Subcutaneous abdominal adipose tissue (tissue), 5 donors: Measurements from ENCODE around the gene CCDC201.

Experiments used
- H3K27ac ChIP-seq: one replicate; pipeline ENCODE4 v1.7.0; 2013; ENCODE audit warnings: low read depth, mild to moderate bottlenecking, inconsistent platforms, low read length, moderate library complexity
- H3K27me3 ChIP-seq, 5 donors: one replicate each; pipeline ENCODE4 v1.7.0; 2013; ENCODE audit warnings: low read length in 5 of 5, inconsistent platforms in 1 of 5; ENCODE audit not compliant: control insufficient read depth in 5 of 5, insufficient read depth in 4 of 5
- H3K36me3 ChIP-seq, 5 donors: one replicate each; pipeline ENCODE4 v1.7.0; 2013; ENCODE audit warnings: low read length in 5 of 5; ENCODE audit not compliant: control insufficient read depth in 5 of 5, insufficient read depth in 5 of 5
- H3K4me1 ChIP-seq, 5 donors: one replicate each; pipeline ENCODE4 v1.7.0; 2013; ENCODE audit warnings: low read length in 5 of 5, mild to moderate bottlenecking in 3 of 5, moderate library complexity in 1 of 5; ENCODE audit not compliant: control insufficient read depth in 5 of 5, insufficient read depth in 5 of 5
- H3K4me3 ChIP-seq, 5 donors: one replicate each; pipeline ENCODE4 v1.7.0; 2013; ENCODE audit warnings: low read length in 5 of 5, low read depth in 1 of 5
- H3K9ac ChIP-seq, 5 donors: one replicate each; pipeline ENCODE4 v1.7.0; 2013; ENCODE audit warnings: low read length in 5 of 5, mild to moderate bottlenecking in 4 of 5, moderate library complexity in 3 of 5
- H3K9me3 ChIP-seq, 5 donors: one replicate each; pipeline ENCODE4 v1.7.0; 2013; ENCODE audit warnings: low read length in 5 of 5; ENCODE audit not compliant: control insufficient read depth in 5 of 5
- donor health status: healthy.
- donor health status: healthy.
- donor health status: healthy.
- donor health status: healthy.
- donor health status: healthy.

The CCDC201 gene

DNA sequence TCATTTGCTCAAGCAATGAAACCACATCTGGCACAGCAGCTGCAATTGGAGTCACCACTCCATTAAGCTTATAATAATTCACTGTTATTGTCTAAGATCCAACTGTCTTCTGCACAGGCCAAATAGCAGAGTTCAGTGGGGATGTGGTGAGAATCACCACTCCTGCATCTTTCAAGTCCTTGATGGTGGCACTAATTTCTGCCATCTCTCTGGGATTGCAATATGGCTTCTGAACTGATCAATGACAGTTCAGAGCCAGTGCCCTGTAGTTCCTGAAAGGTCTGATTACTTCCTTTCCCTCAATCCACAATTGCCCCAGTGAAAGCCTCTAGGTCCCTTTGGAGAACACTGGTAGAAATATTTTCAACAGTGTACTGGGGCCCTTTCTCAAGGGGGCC lies 21.8 kb upstream of the CCDC201 start:
- Histone ChIP-seq H3K4me1 (no peaks in the 10 kb centered on the region), H3K36me3 (no peaks in the 10 kb centered on the region), H3K27ac (no peak overlapping the region), H3K27me3 (peaks cover 3 to 15% (median 4%) of the 10 kb centered on the region in 5 donors), H3K9ac (no peak overlapping the region), H3K9me3 (no peaks in the 10 kb centered on the region), H3K4me3 (no peak overlapping the region)

DNA sequence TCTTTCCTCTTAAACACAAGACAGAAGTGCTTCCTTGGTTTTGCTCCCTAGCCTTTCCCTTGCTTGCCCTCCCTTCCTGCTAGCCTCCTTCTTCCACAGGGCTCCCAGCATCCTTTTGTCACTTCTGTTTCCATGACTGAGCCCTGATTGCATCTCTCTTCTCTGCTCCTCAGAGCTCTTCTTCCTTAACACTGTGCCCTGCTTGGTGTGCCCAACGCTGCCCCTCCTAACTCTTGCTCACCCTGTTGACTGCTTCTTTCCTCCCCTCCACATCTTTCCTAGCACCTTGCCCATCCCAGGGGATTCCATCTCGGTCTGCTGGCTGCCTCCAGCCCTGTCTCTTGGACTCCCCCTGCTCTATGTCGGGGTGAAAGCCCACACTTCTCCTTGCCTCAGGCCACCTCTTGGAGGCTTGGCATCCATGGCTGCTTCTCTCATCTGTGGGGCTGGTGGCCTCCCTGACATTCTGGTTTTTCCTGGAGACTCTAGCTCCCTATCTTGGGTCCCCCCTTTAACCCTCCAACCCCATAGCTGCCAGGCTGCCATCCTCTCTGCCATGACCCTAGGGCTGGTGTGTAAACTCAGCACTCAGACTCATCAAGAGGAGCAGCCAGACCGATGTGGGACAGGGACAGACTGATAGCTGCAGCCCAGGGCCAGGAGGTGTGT lies 21.2 kb upstream of the CCDC201 start:
- Histone ChIP-seq H3K4me3 (no peak overlapping the region), H3K4me1 (peaks cover 0 to 4% (median 0%) of the 10 kb centered on the region in 5 donors), H3K27me3 (peaks cover 8 to 20% (median 9%) of the 10 kb centered on the region in 5 donors), H3K36me3 (no peaks in the 10 kb centered on the region), H3K9ac (no peak overlapping the region), H3K9me3 (no peaks in the 10 kb centered on the region), H3K27ac (no peak overlapping the region)

DNA sequence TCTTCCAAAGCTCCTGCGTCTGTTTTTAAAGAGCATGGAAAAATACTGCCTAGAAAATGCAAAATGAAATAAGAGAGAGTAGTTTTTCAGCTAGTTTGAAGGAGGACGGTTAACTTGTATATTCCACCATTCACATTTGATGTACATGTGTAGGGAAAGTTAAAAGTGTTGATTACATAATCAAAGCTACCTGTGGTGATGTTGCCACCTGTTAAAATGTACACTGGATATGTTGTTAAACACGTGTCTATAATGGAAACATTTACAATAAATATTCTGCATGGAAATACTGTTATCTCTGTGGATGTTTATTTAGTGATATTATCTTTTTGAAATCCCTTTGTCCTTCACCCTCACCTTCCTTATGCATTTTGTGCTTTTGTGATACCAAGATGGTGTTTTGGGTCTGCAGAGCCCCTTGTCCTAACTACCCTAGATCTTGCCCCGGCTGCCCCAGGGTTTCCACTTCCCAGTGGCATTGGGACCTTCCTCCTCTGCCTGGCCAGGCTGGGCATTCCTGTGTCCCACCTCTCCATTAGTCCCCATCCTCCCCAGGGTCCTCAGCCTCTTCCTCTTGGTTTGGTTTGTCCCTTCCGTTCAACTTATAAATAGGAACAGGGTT lies 20.6 kb upstream of the CCDC201 start:
- H3K27me3 ChIP-seq = peaks cover 12 to 25% (median 13%) of the 10 kb centered on the region in 5 donors
- H3K9me3 ChIP-seq = no peaks in the 10 kb centered on the region

DNA sequence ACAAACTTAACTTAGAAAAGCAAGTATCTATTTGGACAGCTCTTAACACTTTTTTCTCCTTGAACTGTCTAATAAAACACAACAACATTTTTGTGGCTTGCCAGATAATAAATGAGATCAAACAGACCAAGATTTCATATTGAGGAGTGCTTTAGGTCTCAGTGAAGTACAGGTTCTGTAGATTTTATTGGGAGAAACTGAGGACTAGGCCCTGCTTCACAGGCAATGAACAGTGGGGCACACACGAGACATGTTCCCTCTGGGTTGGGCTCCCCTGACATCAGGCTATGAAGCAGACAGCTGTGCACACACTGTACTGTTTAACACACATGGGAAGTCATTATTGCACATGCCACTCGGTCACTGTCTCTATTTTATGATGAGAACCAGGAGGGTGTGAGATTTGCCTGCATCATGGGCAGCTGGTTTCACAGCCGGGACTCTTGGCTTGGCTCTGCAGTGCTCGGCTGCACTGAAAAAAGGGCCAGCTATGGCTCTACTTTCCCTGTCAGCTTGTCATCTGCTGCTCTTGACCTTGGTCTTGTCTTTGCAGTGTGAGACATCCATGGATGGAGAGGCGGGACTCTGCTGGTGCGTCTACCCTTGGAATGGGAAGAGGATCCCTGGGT lies 19.6 kb upstream of the CCDC201 start:
- Histone ChIP-seq H3K9me3 (no peaks in the 10 kb centered on the region), H3K4me3 (no peak overlapping the region), H3K27ac (no peak overlapping the region), H3K4me1 (peaks cover 0 to 11% (median 8%) of the 10 kb centered on the region in 5 donors), H3K9ac (no peak overlapping the region), H3K36me3 (no peaks in the 10 kb centered on the region), H3K27me3 (peaks cover 16 to 35% (median 22%) of the 10 kb centered on the region in 5 donors)

More for the DNA sequence above, 20.6 kb upstream of the CCDC201 start:
- no peak overlapping the region for H3K27ac ChIP-seq
- no peak overlapping the region for H3K4me3 ChIP-seq
- no peak overlapping the region for H3K9ac ChIP-seq
- no peaks in the 10 kb centered on the region for H3K36me3 ChIP-seq
- H3K4me1 ChIP-seq = peaks cover 0 to 8% (median 3%) of the 10 kb centered on the region in 5 donors

DNA sequence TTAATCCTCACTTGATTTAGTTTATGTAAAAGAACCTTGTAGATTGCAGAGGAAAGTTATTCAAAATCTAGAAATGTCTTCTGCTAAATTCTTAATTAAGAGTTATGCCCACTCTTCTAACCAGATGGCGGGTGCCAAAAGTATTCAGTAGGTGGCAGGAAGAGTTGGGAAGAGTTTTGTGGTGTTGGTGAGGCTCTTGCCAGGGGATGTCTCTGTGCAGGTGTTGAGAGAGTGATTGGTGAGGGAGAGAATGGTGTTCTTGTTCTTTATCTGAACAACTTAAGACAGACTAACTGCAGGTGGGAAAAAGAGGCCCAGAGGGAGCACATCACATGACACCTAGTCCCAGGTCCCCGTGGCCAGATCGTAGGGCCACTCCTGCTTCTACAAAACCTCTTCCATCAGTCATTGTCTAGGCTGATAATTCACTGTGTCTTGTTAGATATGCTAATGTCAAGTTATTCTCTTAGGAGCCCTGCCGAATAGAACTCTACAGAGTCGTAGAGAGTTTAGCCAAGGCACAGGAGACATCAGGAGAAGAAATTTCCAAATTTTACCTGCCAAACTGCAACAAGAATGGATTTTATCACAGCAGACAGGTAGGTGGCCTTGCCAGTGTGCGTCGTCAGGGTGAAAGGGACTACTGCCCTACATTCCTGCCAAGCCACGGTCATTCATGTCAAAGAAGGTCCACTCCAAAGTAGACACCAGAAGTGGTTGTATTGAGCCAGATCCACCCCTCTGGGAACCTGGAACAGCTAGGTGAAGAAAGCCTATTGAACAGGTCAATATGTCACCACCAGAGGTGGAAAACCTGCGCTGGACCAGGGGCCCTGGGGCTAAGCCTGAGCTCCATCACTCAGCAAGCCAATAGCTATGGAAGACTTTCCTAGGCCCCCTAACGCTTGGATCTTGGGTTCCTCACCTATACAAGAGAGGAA lies 18.9 kb upstream of the CCDC201 start:
- peaks cover 16 to 42% (median 30%) of the 10 kb centered on the region in 5 donors for H3K27me3 ChIP-seq
- H3K9me3 ChIP-seq = no peaks in the 10 kb centered on the region
- no peak overlapping the region for H3K4me3 ChIP-seq
- no peak overlapping the region for H3K9ac ChIP-seq
- no peaks in the 10 kb centered on the region for H3K36me3 ChIP-seq
- no peak overlapping the region for H3K27ac ChIP-seq
- peaks cover 0 to 11% (median 8%) of the 10 kb centered on the region in 5 donors for H3K4me1 ChIP-seq

DNA sequence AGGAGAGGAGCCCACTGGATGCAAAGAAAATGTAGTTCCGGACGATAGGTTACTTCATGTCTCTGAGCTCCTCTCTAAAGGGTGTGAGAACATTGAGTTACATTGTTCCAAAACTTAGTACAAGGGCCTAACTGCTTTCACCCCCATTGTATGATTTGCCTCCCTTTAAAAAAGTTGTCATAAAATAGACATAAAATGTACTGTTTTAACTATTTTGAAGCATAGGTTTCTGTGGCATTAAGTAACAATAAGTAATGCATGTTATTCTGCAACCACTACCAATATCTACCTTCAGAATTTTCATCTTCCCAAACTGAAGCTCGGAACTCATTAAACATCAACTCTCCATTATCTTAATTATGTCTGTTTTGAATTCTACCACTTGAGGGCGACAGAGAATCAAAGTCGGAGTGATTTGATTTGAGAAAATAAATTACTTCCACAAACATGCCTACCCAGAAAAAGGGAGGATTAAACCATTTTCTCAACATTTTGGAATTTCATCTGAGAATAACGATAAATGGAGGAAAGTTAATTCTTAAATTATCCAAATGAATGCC lies 18.1 kb upstream of the CCDC201 start:
- Histone ChIP-seq H3K4me3 (no peak overlapping the region), H3K4me1 (peaks cover 0 to 11% (median 8%) of the 10 kb centered on the region in 5 donors), H3K36me3 (no peaks in the 10 kb centered on the region), H3K27ac (no peak overlapping the region), H3K9me3 (no peaks in the 10 kb centered on the region), H3K9ac (no peak overlapping the region), H3K27me3 (peaks cover 16 to 43% (median 30%) of the 10 kb centered on the region in 5 donors)

DNA sequence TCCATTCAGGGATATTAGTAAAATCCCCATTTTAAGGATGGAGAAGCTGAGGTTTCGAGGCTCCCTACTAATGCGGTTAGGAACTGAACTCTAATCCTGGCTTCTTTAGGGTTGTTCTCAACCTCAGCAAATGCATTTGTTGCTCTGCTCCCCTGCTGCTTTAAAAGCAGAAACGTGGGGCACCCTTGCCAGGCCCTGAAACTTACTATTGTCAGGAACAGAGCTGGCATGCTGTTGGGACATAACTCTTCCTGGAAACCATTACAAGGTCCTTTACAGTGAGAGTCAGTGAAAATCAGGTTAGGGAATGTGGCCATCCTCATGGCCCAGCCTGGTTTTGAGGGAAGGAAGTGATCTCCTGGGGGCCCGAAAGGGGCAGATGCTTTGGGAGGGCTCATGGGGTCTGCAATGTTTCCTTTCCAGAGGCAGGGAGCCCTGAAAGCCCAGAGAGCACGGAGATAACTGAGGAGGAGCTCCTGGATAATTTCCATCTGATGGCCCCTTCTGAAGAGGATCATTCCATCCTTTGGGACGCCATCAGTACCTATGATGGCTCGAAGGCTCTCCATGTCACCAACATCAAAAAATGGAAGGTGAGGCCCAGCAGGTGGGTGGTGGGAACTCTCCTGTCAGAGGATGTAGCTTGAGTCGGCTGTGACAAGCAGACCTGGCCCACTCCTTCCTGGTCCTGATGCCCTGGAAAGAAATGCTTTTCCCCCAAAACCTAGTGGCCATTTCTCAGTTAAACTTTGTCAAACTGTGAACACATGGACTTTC lies 17.4 kb upstream of the CCDC201 start:
- Histone ChIP-seq H3K36me3 (no peaks in the 10 kb centered on the region), H3K9ac (no peak overlapping the region), H3K9me3 (no peaks in the 10 kb centered on the region), H3K27me3 (peaks cover 16 to 44% (median 30%) of the 10 kb centered on the region in 5 donors), H3K4me1 (peaks cover 0 to 11% (median 8%) of the 10 kb centered on the region in 5 donors), H3K27ac (no peak overlapping the region), H3K4me3 (no peak overlapping the region)

DNA sequence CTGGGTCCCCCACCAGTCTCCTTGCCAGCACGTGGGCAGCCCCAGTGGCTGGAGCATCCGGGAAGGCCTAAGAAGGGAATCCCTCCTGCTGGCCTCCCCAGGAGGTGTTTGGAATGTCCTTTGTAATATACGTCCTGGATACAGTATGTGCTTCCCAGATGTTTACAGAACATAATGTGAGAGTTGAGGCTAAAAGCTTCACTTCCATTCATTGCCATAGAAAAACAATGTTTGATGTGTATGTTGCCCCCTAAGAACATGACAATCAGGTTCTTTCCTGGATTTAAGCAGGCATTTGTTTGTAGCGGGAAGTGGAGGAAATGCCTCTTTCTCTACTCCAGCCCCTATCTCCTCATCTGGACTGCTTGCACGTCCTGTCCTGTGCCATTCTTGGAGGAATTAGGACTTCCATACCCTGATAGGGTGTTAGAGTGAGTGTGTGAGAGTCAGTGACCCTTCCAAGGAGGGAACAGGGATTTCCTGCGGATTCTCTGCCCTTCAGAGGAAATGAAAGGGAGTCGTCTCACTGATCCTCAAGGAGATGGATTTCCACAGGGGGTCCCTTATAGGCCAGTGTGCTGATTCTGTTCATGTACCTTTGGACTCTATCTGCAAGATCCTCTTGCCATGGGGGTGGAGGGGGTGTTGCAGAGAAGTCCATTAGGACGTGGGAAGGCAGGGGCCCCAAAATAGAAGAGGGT lies 16.6 kb upstream of the CCDC201 start:
- Histone ChIP-seq H3K4me3 (no peak overlapping the region), H3K4me1 (peaks cover 0 to 11% (median 8%) of the 10 kb centered on the region in 5 donors), H3K27me3 (peaks cover 13 to 50% (median 35%) of the 10 kb centered on the region in 5 donors)

More for the DNA sequence above, 16.6 kb upstream of the CCDC201 start:
- Histone ChIP-seq H3K36me3 (no peaks in the 10 kb centered on the region), H3K9ac (no peak overlapping the region), H3K9me3 (no peaks in the 10 kb centered on the region), H3K27ac (no peak overlapping the region)
